Left lung (tissue), 10 donors: ENCODE data around the gene GABRA4. TPM values are rescaled to one million over a fixed set of nuclear protein-coding genes. Genes with fewer than 3 reads are reported as not detected.
A peak's percentile ranks its signal among the peaks of the same experiment; 100 is the strongest.

Experiments used
- ATAC-seq: fragments of 200-7000 bp; cut with Tn5 transposase; one replicate; pipeline ENCODE4 v1.9.1; 2020; ENCODE audit warnings: moderate library complexity
- DNase-seq, 4 donors: peaks; one replicate each; pipeline ENCODE4 v3.0.0-alpha.2; 2013 to 2020
- H3K27ac ChIP-seq, 2 donors: fragments of 200-600 bp; sonication (generic) in 1 of 2; one replicate each; pipeline versions ENCODE4 v1.5.0 to v1.8.0; 2020 to 2021
- H3K27me3 ChIP-seq, 2 donors: fragments of 200-600 bp; sonication (generic) in 1 of 2; one replicate each; pipeline versions ENCODE4 v1.5.0 to v1.8.0; 2020 to 2021
- H3K36me3 ChIP-seq, 2 donors: fragments of 200-600 bp; sonication (generic) in 1 of 2; one replicate each; pipeline versions ENCODE4 v1.5.0 to v1.8.0; 2020 to 2021
- H3K4me1 ChIP-seq, 2 donors: fragments of 200-600 bp; one replicate each; pipeline ENCODE4 v1.8.0; 2021
- H3K4me3 ChIP-seq, 2 donors: fragments of 200-600 bp; sonication (generic) in 1 of 2; one replicate each; pipeline versions ENCODE4 v1.5.0 to v1.8.0; 2020 to 2021; ENCODE audit warnings: mild to moderate bottlenecking in 1 of 2
- H3K9me3 ChIP-seq, 2 donors: fragments of 200-600 bp; sonication (generic) in 1 of 2; one replicate each; pipeline versions ENCODE4 v1.5.0 to v1.8.0; 2020 to 2021
- CTCF ChIP-seq, 2 donors: fragments of 200-600 bp; sonication (generic) in 1 of 2; IDR thresholded peaks; one replicate each; pipeline versions ENCODE4 v1.5.0 to v1.8.0; 2021; ENCODE audit warnings: antibody characterized with exemption in 2 of 2
- intact Hi-C, 2 donors: fragments of 100-400 bp; cut with DNase I; formaldehyde crosslinking; loops; one replicate each; pipeline versions ENCODE4 v1.11.2 to v1.14.2; 2022
- polyA plus RNA-seq, 6 donors: library from polyadenylated mRNA; unstranded; fragments of 120-200 nt; gene quantifications; one replicate each; pipeline ENCODE4 v1.2.1, GENCODE V29; 2013; ENCODE audit not compliant: insufficient read length in 6 of 6
- total RNA-seq, 2 donors: library from RNA; stranded (reverse); fragmentation: NEBNext Ultra II Directional; extraction: Animal tissue kit (Norgen Biotek cat#: 25700); gene quantifications; one replicate each; pipeline ENCODE4 v1.2.1, GENCODE V29; 2021
- donor health status: DM: no; HTN: yes; CAD: no.
- donor health status: DM: no; HTN: no; CAD: no.

The GABRA4 gene
- total and polyA plus RNA-seq, 8 donors = 0.03 to 0.11 TPM; not detected in 6

- peak in 1 of 4 donors; percentile 6 for DNase-seq
- TF ChIP-seq CTCF (IDR thresholded peaks at IDR 0.05) = no peak
- peak; percentile 77 for ATAC-seq
- Histone ChIP-seq H3K27me3 (peaks cover 3 to 33% of the 10 kb centered on the region in 2 donors), H3K36me3 (no peaks in the 10 kb centered on the region), H3K27ac (no peak overlapping the region), H3K4me1 (no peaks in the 10 kb centered on the region), H3K9me3 (no peaks in the 10 kb centered on the region), H3K4me3 (no peak overlapping the region)
- intact Hi-C loops = no loop called here
Measured at GRCh38 chr4:46955601-46956000, 37.8 kb downstream of the GABRA4 start.

GRCh38 chr4:46954643-46955042 lies 38.7 kb downstream of the GABRA4 start:
- no peak for ATAC-seq
- intact Hi-C loops = no loop called here

DNA sequence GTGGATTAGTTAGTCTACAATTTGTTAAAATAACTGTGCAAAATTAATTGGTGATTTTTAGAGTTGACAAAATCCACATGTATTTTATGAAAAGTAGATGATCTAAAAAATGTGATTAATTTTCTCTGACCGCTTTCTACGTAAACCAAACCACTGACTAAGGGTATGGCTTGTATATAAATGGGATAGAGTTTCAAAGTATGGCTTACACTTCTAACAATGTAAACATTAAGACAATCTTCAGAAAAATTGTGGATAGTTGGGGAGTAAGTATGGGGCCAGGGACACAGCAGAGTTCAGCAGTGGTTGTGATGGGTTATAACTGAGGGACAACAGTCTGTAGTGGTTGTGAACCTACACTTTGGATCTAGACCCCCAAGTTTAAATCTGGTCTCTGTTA lies 39.8 kb downstream of the GABRA4 start:
- H3K36me3 ChIP-seq = no peaks in the 10 kb centered on the region
- H3K27ac ChIP-seq = no peak overlapping the region
- H3K27me3 ChIP-seq = peaks cover 3 to 28% of the 10 kb centered on the region in 2 donors
- intact Hi-C loops = no loop called here
- ATAC-seq (no peak), DNase-seq (no peak)
- no peak overlapping the region for H3K4me3 ChIP-seq
- no peaks in the 10 kb centered on the region for H3K9me3 ChIP-seq
- TF ChIP-seq CTCF (IDR thresholded peaks at IDR 0.05) = no peak
- H3K4me1 ChIP-seq = no peaks in the 10 kb centered on the region

More at GRCh38 chr4:46954643-46955042, 38.7 kb downstream of the GABRA4 start:
- TF ChIP-seq CTCF (IDR thresholded peaks at IDR 0.05) = no peak
- H3K9me3 ChIP-seq = no peaks in the 10 kb centered on the region
- no peaks in the 10 kb centered on the region for H3K4me1 ChIP-seq
- H3K36me3 ChIP-seq = no peaks in the 10 kb centered on the region
- peaks cover 3 to 37% of the 10 kb centered on the region in 2 donors for H3K27me3 ChIP-seq
- no peak for DNase-seq
- H3K27ac ChIP-seq = no peak overlapping the region
- H3K4me3 ChIP-seq = no peak overlapping the region

GRCh38 chr4:46952451-46952850 lies 40.9 kb downstream of the GABRA4 start:
- TF ChIP-seq CTCF (IDR thresholded peaks at IDR 0.05) = no peak
- intact Hi-C loops = no loop called here
- ATAC-seq (no peak), DNase-seq (no peak)
- Histone ChIP-seq H3K4me1 (no peaks in the 10 kb centered on the region), H3K27ac (no peak overlapping the region), H3K9me3 (no peaks in the 10 kb centered on the region), H3K27me3 (peaks cover 0 to 25% of the 10 kb centered on the region in 2 donors), H3K36me3 (no peaks in the 10 kb centered on the region), H3K4me3 (no peak overlapping the region)

DNA sequence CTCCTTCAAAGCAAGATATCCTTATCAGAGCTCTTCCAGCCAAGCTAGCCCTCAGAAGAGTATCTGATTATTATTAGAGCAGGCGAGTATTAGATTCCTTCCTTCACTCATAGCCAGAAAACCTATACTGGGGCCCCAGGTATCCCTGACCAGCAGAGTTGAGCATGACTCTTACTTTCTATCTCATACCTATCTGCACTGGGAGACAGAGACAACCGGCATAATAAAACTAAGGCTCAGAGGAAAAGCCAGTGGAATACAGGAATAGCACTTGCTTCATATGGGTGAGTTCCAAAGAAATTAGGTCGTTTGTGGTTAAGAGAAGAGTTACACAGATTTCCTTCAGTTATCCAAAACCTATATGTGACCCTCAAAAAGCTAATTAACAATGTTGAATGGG lies 42.6 kb downstream of the GABRA4 start:
- ATAC-seq (no peak), DNase-seq (no peak)
- peaks cover 0 to 21% of the 10 kb centered on the region in 2 donors for H3K27me3 ChIP-seq
- no peaks in the 10 kb centered on the region for H3K9me3 ChIP-seq
- no peaks in the 10 kb centered on the region for H3K36me3 ChIP-seq
- intact Hi-C loops = no loop called here
- no peak overlapping the region for H3K4me3 ChIP-seq
- H3K27ac ChIP-seq = no peak overlapping the region
- no peak for TF ChIP-seq CTCF (IDR thresholded peaks at IDR 0.05)
- no peaks in the 10 kb centered on the region for H3K4me1 ChIP-seq
